Skeletal muscle tissue (tissue), 4 donors: ENCODE measurements around the gene COQ8A. TPM values are rescaled to one million over a fixed set of nuclear protein-coding genes. Genes with fewer than 3 reads are reported as not detected.
A peak's percentile ranks its signal among the peaks of the same experiment; 100 is the strongest.

ENCODE experiments used
- H3K27ac ChIP-seq: one replicate; pipeline ENCODE4 v1.7.0; 2013; ENCODE audit warnings: mild to moderate bottlenecking, low read depth, low read length, inconsistent platforms
- H3K27me3 ChIP-seq, 3 donors: one replicate each; pipeline ENCODE4 v1.7.0; 2013; ENCODE audit warnings: low read length in 3 of 3; ENCODE audit not compliant: control insufficient read depth in 3 of 3, insufficient read depth in 3 of 3
- H3K36me3 ChIP-seq, 3 donors: one replicate each; pipeline ENCODE4 v1.7.0; 2013; ENCODE audit warnings: low read length in 3 of 3; ENCODE audit not compliant: control insufficient read depth in 3 of 3, insufficient read depth in 3 of 3
- H3K4me1 ChIP-seq, 3 donors: one replicate each; pipeline ENCODE4 v1.7.0; 2013; ENCODE audit warnings: low read length in 3 of 3, mild to moderate bottlenecking in 3 of 3; ENCODE audit not compliant: control insufficient read depth in 3 of 3, insufficient read depth in 3 of 3
- H3K4me3 ChIP-seq, 3 donors: one replicate each; pipeline ENCODE4 v1.7.0; 2013; ENCODE audit warnings: low read length in 3 of 3
- H3K9ac ChIP-seq, 3 donors: one replicate each; pipeline ENCODE4 v1.7.0; 2013; ENCODE audit warnings: low read length in 3 of 3, mild to moderate bottlenecking in 3 of 3, moderate library complexity in 2 of 3, low read depth in 1 of 3
- H3K9me3 ChIP-seq, 3 donors: one replicate each; pipeline ENCODE4 v1.7.0; 2013; ENCODE audit warnings: low read length in 3 of 3; ENCODE audit not compliant: control insufficient read depth in 3 of 3
- total RNA-seq: library from RNA; depleted of rRNA; stranded (reverse); fragments of >200 nt; gene quantifications from one replicate; pipeline ENCODE4 v1.2.3, GENCODE V29; 2014
- donor health status: Osteomylitis.

Gene COQ8A
- total RNA-seq, 1 donor from 2014 or later, result 64.7 TPM

DNA sequence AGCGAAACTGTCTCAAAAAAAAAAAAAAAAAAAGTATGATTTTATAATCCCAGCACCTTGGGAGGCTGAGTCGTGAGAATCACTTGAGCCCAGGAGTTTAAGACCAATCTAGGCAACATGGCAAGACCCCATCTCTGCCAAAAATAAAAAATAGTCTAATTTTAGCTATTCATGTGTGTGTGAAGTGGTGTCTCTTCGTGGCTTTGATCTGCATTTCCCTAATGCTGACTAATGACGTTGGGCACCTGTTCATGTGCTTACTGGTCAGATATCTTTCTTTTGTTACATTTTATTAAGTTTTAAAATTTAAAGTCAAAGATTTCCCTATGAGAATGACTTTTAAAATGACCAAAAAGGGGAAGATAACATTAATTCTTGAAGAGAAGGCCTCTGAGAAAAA lies 38.7 kb upstream of the COQ8A start:
- Histone ChIP-seq H3K9me3 (no peaks in the 10 kb centered on the region), H3K27ac (no peak overlapping the region), H3K9ac (no peak overlapping the region), H3K4me3 (no peak overlapping the region), H3K27me3 (no peaks in the 10 kb centered on the region), H3K4me1 (peaks cover 0 to 2% (median 0%) of the 10 kb centered on the region in 3 donors), H3K36me3 (peaks cover 22 to 26% (median 25%) of the 10 kb centered on the region in 3 donors)

GRCh38 chr1:226902601-226903000 lies 37.5 kb upstream of the COQ8A start:
- Histone ChIP-seq H3K4me3 (no peak overlapping the region), H3K27me3 (no peaks in the 10 kb centered on the region), H3K4me1 (peaks cover 0 to 2% (median 0%) of the 10 kb centered on the region in 3 donors), H3K27ac (no peak overlapping the region), H3K36me3 (peaks cover 22 to 24% (median 22%) of the 10 kb centered on the region in 3 donors), H3K9ac (no peak overlapping the region), H3K9me3 (no peaks in the 10 kb centered on the region)

- no peak overlapping the region for H3K9ac ChIP-seq
- peaks cover 18 to 20% (median 19%) of the 10 kb centered on the region in 3 donors for H3K36me3 ChIP-seq
- peaks cover 0 to 2% (median 0%) of the 10 kb centered on the region in 3 donors for H3K4me1 ChIP-seq
- H3K9me3 ChIP-seq, result no peaks in the 10 kb centered on the region
- no peaks in the 10 kb centered on the region for H3K27me3 ChIP-seq
- H3K4me3 ChIP-seq, result no peak overlapping the region
- no peak overlapping the region for H3K27ac ChIP-seq
These were observed 36.0 kb upstream of the COQ8A start for GRCh38 chr1:226903819-226904716.

DNA sequence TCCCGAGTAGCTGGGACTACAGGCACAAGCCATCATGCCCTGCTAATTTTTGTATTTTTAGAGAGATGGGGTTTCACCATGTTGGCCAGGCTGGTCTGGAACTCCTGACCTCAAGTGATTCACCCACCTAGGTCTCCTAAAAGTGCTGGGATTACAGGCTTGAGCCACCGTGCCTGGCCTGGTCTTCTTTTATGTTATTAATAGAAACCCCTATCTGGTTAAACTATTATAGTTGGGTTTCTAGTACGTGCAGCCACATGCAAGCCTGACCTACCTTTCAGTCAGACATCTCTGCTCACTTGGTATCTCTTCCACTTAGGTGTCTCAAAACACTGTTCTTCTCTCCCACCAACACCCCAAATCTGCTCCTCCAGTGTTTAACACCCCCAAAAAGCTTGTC lies 35.3 kb upstream of the COQ8A start:
- Histone ChIP-seq H3K4me3 (no peak overlapping the region), H3K9ac (no peak overlapping the region), H3K27me3 (no peaks in the 10 kb centered on the region), H3K9me3 (no peaks in the 10 kb centered on the region), H3K36me3 (peaks cover 15 to 18% (median 16%) of the 10 kb centered on the region in 3 donors), H3K4me1 (peaks cover 0 to 2% (median 0%) of the 10 kb centered on the region in 3 donors), H3K27ac (no peak overlapping the region)

DNA sequence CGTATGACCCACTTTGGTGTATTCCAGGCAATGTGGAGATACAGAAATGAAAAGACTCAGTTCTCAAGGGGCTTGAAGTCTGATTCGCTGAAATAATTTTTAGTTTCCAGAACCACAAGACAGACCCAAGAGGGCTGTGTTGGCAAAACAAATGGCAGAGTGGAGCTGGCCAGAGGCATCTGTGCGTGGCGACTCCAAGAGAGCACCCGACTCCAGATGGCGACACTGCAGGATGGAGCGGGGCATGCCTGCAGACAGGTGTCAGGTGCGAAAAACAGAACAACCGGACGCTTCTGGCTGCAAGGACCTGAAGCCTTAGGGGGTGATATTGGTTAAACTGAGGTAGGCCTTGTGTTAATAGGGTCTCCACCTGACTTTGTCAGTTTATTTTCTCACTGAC lies 31.7 kb upstream of the COQ8A start:
- Histone ChIP-seq H3K4me1 (peaks cover 0 to 2% (median 0%) of the 10 kb centered on the region in 3 donors), H3K9ac (no peak overlapping the region), H3K36me3 (peaks cover 4 to 9% (median 6%) of the 10 kb centered on the region in 3 donors), H3K27ac (no peak overlapping the region), H3K27me3 (no peaks in the 10 kb centered on the region), H3K9me3 (no peaks in the 10 kb centered on the region), H3K4me3 (no peak overlapping the region)

DNA sequence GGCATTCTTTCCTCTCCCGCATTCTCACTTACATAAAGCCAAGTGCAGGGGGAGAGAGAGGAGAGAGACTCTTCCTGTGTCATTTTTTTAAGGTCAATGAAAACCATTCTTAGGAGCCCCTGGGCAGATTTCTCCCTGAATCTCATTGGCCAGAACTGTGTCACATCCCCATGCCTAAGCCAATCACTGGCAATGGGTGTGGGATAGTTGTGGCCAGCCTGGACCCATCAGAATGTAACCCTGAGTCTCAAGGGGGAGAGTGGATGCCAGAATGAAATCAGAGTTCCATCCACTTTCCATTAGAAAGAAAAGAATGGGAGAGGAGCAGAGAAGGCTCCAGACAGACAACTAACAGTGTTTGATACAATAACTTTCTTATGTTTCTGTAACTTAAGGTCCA lies 31.2 kb upstream of the COQ8A start:
- peaks cover 0 to 2% (median 0%) of the 10 kb centered on the region in 3 donors for H3K4me1 ChIP-seq
- no peaks in the 10 kb centered on the region for H3K27me3 ChIP-seq
- H3K4me3 ChIP-seq, result no peak overlapping the region
- H3K36me3 ChIP-seq, result peaks cover 4 to 9% (median 6%) of the 10 kb centered on the region in 3 donors
- H3K9me3 ChIP-seq, result no peaks in the 10 kb centered on the region
- no peak overlapping the region for H3K9ac ChIP-seq
- H3K27ac ChIP-seq, result no peak overlapping the region

GRCh38 chr1:226912587-226913176 lies 27.4 kb upstream of the COQ8A start:
- peaks cover 2 to 9% (median 6%) of the 10 kb centered on the region in 3 donors for H3K36me3 ChIP-seq
- peak overlapping the region in 1 of 3 donors; percentile 29 for H3K4me3 ChIP-seq
- no peak overlapping the region for H3K27ac ChIP-seq
- no peaks in the 10 kb centered on the region for H3K27me3 ChIP-seq
- H3K4me1 ChIP-seq, result no peaks in the 10 kb centered on the region
- H3K9me3 ChIP-seq, result no peaks in the 10 kb centered on the region
- peak overlapping the region in 2 of 3 donors; percentile 23 to 71 for H3K9ac ChIP-seq

DNA sequence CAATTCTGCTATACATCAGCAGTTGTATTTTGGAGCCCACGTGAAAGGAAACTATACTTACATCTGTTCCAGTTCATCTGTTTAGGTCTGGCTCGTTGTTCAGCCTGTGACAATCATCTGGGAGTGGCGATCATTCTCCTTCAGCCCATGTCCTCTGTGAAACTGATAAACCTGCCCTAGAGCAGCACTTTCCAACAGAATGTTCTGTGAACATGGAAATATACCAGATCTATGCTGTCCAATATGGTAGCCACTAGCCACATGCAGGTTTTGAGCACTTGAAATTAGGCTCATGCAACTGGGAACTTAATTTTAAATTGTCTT lies 24.5 kb upstream of the COQ8A start:
- H3K27me3 ChIP-seq, result no peaks in the 10 kb centered on the region
- peaks cover 9 to 14% (median 13%) of the 10 kb centered on the region in 3 donors for H3K4me1 ChIP-seq
- no peak overlapping the region for H3K27ac ChIP-seq
- peaks cover 0 to 2% (median under 1%) of the 10 kb centered on the region in 3 donors for H3K36me3 ChIP-seq
- no peaks in the 10 kb centered on the region for H3K9me3 ChIP-seq
- no peak overlapping the region for H3K9ac ChIP-seq
- no peak overlapping the region for H3K4me3 ChIP-seq

DNA sequence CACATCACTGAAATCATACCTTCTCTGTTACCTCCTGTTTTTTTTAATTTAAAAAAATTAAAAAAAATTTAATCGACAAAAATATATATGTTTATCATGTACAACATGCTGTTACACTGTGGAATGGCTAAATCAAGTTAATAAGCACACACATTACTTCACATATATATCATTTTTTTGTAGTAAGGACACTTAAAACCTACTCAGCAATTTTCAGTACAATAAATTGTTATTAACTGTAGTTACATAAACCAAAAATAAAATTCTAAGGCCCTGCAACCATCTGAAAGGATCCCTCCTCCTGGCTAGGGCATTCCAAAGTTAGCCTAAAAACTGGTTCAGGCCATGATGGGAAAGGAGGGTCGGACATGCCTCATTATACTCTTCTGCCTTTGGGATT lies 23.6 kb upstream of the COQ8A start:
- peaks cover 13 to 20% (median 19%) of the 10 kb centered on the region in 3 donors for H3K4me1 ChIP-seq
- H3K9ac ChIP-seq, result no peak overlapping the region
- peaks cover 0 to 2% (median 0%) of the 10 kb centered on the region in 3 donors for H3K36me3 ChIP-seq
- no peak overlapping the region for H3K27ac ChIP-seq
- no peaks in the 10 kb centered on the region for H3K9me3 ChIP-seq
- no peaks in the 10 kb centered on the region for H3K27me3 ChIP-seq
- no peak overlapping the region for H3K4me3 ChIP-seq

DNA sequence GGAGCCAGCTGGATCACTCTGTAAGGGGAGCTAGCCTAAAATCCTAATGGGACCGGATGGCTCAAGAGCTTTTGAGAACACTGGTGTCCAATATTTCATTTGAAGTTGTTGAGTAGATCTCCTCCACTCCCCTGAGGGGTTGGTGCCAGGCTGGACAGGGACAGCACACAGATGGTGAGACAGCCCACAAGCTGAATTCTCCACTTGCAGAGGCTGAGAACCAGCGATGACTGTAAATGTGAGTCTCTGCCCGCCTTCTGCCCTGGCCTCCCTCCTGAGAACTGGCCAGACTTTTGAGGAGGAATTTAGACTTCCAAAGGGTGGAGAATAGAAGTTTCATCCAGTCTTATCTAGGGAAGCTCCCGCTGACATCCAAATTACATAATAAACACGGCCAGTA lies 20.5 kb upstream of the COQ8A start:
- peaks cover 13 to 23% (median 21%) of the 10 kb centered on the region in 3 donors for H3K4me1 ChIP-seq
- peak overlapping the region; percentile 91 for H3K27ac ChIP-seq

More for the DNA sequence above, 20.5 kb upstream of the COQ8A start:
- H3K9me3 ChIP-seq, result no peaks in the 10 kb centered on the region
- no peaks in the 10 kb centered on the region for H3K27me3 ChIP-seq
- no peaks in the 10 kb centered on the region for H3K36me3 ChIP-seq
- no peak overlapping the region for H3K4me3 ChIP-seq
- H3K9ac ChIP-seq, result peak overlapping the region in 1 of 3 donors; percentile 69
